OCI-LY7 (cell line): ENCODE measurements around the gene ADGRD1.

Experiments
- EZH2phosphoT487 ChIP-seq: fragments of 200-600 bp; sonication (generic); IDR thresholded peaks from 2 replicates; pipeline ENCODE4 v1.6.1; 2018; ENCODE audit warnings: low read depth, borderline replicate concordance, mild to moderate bottlenecking, mixed run types, antibody characterized with exemption, low read length, moderate library complexity, mixed read lengths
- TF ChIP-seq, protein P1 (sequence below): fragments of 200-600 bp; sonication (generic); conservative IDR thresholded peaks from 2 replicates; pipeline ENCODE4 v1.5.1; 2014; ENCODE audit warnings: mild to moderate bottlenecking, antibody characterized with exemption, low read length, moderate library complexity, mixed read lengths

DNA sequence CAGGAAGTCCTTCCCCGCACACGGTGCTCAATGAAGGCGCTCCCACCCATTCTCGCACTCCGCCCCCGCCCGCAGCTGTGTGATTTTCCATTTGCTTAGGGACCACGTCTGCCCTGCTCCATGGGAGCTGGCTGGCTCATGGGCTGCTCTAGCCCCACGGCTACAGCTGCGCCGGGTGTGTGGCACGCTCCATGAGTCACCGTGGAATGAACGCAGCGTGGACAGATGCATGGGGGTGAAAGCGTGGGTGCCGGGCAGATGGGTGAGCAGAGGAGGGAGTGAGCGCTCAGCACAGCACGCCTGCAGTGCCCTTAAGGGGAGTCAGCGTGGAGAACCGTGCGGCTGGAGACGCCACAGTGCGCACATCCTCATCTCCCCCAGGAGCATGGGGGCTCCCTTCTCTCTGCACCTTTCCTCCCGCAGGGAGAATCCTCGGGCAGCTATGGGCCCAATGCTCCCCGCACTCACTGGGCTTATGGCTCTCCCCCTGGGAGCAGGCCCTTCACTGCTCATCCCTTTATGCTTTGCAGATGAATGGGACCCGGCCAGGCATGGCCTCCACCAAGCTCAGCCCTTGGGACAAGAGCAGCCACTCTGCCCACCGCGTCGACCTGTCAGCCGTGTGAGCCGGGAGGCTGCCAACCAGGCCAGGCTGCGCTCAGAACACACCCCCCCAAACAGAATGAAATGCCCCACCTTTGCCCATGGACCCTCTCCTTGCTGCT, 185.1 kb downstream of the ADGRD1 start:
- TF ChIP-seq EZH2phosphoT487, result no peak
- TF ChIP-seq, protein P1, sequence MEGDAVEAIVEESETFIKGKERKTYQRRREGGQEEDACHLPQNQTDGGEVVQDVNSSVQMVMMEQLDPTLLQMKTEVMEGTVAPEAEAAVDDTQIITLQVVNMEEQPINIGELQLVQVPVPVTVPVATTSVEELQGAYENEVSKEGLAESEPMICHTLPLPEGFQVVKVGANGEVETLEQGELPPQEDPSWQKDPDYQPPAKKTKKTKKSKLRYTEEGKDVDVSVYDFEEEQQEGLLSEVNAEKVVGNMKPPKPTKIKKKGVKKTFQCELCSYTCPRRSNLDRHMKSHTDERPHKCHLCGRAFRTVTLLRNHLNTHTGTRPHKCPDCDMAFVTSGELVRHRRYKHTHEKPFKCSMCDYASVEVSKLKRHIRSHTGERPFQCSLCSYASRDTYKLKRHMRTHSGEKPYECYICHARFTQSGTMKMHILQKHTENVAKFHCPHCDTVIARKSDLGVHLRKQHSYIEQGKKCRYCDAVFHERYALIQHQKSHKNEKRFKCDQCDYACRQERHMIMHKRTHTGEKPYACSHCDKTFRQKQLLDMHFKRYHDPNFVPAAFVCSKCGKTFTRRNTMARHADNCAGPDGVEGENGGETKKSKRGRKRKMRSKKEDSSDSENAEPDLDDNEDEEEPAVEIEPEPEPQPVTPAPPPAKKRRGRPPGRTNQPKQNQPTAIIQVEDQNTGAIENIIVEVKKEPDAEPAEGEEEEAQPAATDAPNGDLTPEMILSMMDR, result no peak
